ENCODE measurements around the gene TEX19.
"Not testable (repeated sequence)": the region's sequence is repeated elsewhere in the genome, so short reads cannot be mapped to it uniquely, and the experiment has no call there.

The TEX19 gene

GRCh38 chr17:82338858-82339633, 20.0 kb upstream of the TEX19 start:
- no peak for DNase-seq

- DNase-seq: no peak
Measured at GRCh38 chr17:82339634-82340580, 19.1 kb upstream of the TEX19 start.

GRCh38 chr17:82342361-82343079, 16.5 kb upstream of the TEX19 start:
- no peak for DNase-seq

GRCh38 chr17:82343560-82343959, 15.5 kb upstream of the TEX19 start:
- no peak for DNase-seq

- no peak for DNase-seq
Measured at GRCh38 chr17:82344175-82344907, 14.7 kb upstream of the TEX19 start.

- DNase-seq: no peak
Measured at GRCh38 chr17:82345151-82345976, 13.7 kb upstream of the TEX19 start.

- DNase-seq: no peak
Measured at GRCh38 chr17:82346342-82347300, 12.4 kb upstream of the TEX19 start.

- not testable (repeated sequence) for DNase-seq
Measured at GRCh38 chr17:82347994-82348393, 11.1 kb upstream of the TEX19 start.

- no peak for DNase-seq
Measured at GRCh38 chr17:82348434-82348833, 10.6 kb upstream of the TEX19 start.

- DNase-seq: no peak
Measured at GRCh38 chr17:82348866-82349265, 10.2 kb upstream of the TEX19 start.

GRCh38 chr17:82349287-82349701, 9.8 kb upstream of the TEX19 start:
- DNase-seq: no peak

GRCh38 chr17:82350182-82351030, 8.6 kb upstream of the TEX19 start:
- DNase-seq: peak; percentile 73

GRCh38 chr17:82351254-82351712, 7.8 kb upstream of the TEX19 start:
- no peak for DNase-seq

GRCh38 chr17:82351713-82352488, 7.1 kb upstream of the TEX19 start:
- DNase-seq: peak; percentile 89

- no peak for DNase-seq
Measured at GRCh38 chr17:82353484-82353883, 5.6 kb upstream of the TEX19 start.

- no peak for DNase-seq
Measured at GRCh38 chr17:82354804-82355308, 4.2 kb upstream of the TEX19 start.

- DNase-seq: no peak
Measured at GRCh38 chr17:82355770-82356427, 3.1 kb upstream of the TEX19 start.

Measured in stimulated activated CD4-positive, alpha-beta T cell treated with anti-CD3 and anti-CD28 coated beads, Interleukin-15, amount 100 ng/mL, for 24 hours (primary cell).